NCI-H1930 (cell line): ENCODE results near the gene SOX6.
A peak's percentile ranks its signal among the peaks of the same experiment; 100 is the strongest.
"Not testable (repeated sequence)": the region's sequence is repeated elsewhere in the genome, so short reads cannot be mapped to it uniquely, and the experiment has no call there.

Experiments used
- DNase-seq, 2 experiments: peaks; one replicate each; lab custom pipeline; 2025; lab: John Stamatoyannopoulos, UW

SOX6 gene

GRCh38 chr11:16356057-16356760 lies at the start of gene SOX6:
TSS of gene SOX6 (minus strand) at chr11:16356546. CDS start at chr11:16341248, 15,298 bp downstream.
- DNase-seq = peak in 1 of 2 experiments; percentile 41

GRCh38 chr11:16404781-16405285 lies 48.5 kb upstream of the SOX6 start:
- DNase-seq = no peak

GRCh38 chr11:16403851-16404250 lies 47.5 kb upstream of the SOX6 start:
- no peak for DNase-seq

GRCh38 chr11:16403448-16403803 lies 47.1 kb upstream of the SOX6 start:
- no peak for DNase-seq

GRCh38 chr11:16402654-16403447 lies 46.5 kb upstream of the SOX6 start:
- no peak for DNase-seq

- no peak for DNase-seq
Observed at GRCh38 chr11:16397390-16397789, 41.0 kb upstream of the SOX6 start.

GRCh38 chr11:16395601-16396000 lies 39.3 kb upstream of the SOX6 start:
- DNase-seq = no peak

GRCh38 chr11:16394947-16395346 lies 38.6 kb upstream of the SOX6 start:
- no peak for DNase-seq

- DNase-seq = no peak
Observed at GRCh38 chr11:16393340-16393739, 37.0 kb upstream of the SOX6 start.

GRCh38 chr11:16392616-16393015 lies 36.3 kb upstream of the SOX6 start:
- DNase-seq = no peak

GRCh38 chr11:16390826-16391225 lies 34.5 kb upstream of the SOX6 start:
- not testable (repeated sequence) for DNase-seq

GRCh38 chr11:16385099-16385498 lies 28.8 kb upstream of the SOX6 start:
- DNase-seq = no peak

- no peak for DNase-seq
Observed at GRCh38 chr11:16382638-16383380, 26.5 kb upstream of the SOX6 start.

- no peak for DNase-seq
Observed at GRCh38 chr11:16382186-16382585, 25.8 kb upstream of the SOX6 start.

GRCh38 chr11:16380941-16381568 lies 24.7 kb upstream of the SOX6 start:
- no peak for DNase-seq

- DNase-seq = no peak
Observed at GRCh38 chr11:16378906-16379305, 22.6 kb upstream of the SOX6 start.

GRCh38 chr11:16377746-16378145 lies 21.4 kb upstream of the SOX6 start:
- no peak for DNase-seq

GRCh38 chr11:16375664-16376063 lies 19.3 kb upstream of the SOX6 start:
- DNase-seq = not testable (repeated sequence)

- DNase-seq = no peak
Observed at GRCh38 chr11:16373768-16374167, 17.4 kb upstream of the SOX6 start.

GRCh38 chr11:16372355-16372754 lies 16.0 kb upstream of the SOX6 start:
- no peak for DNase-seq

GRCh38 chr11:16367252-16367651 lies 10.9 kb upstream of the SOX6 start:
- DNase-seq = no peak

- DNase-seq = peak; percentile 56 to 77
Observed at GRCh38 chr11:16365581-16366228, 9.4 kb upstream of the SOX6 start.
